Activated T-helper 17 cell treated with anti-CD3 and anti-CD28 coated beads, Interleukin-2, amount 50 U/mL, for 72 hours (primary cell): ENCODE data around the gene TPCN2. TPM values are rescaled to one million over a fixed set of nuclear protein-coding genes. Genes with fewer than 3 reads are reported as not detected.

ENCODE experiments used
- ATAC-seq: fragments of 150-1000 bp; cut with Tn5 transposase; replicated peaks from 2 replicates; pipeline ENCODE4 v1.10.0; 2021; ENCODE audit warnings: mild to moderate bottlenecking, moderate library complexity
- H3K27ac Mint-ChIP-seq: one replicate; pipeline ENCODE4 v1.8.0; 2022; ENCODE audit warnings: mixed read lengths
- H3K27me3 Mint-ChIP-seq: one replicate; pipeline ENCODE4 v1.8.0; 2022; ENCODE audit warnings: mixed read lengths
- H3K36me3 Mint-ChIP-seq: one replicate; pipeline ENCODE4 v1.8.0; 2022; ENCODE audit warnings: low read depth, mild to moderate bottlenecking, mixed read lengths
- H3K4me1 Mint-ChIP-seq: one replicate; pipeline ENCODE4 v1.8.0; 2022; ENCODE audit warnings: mixed read lengths
- H3K4me3 Mint-ChIP-seq: one replicate; pipeline ENCODE4 v1.8.0; 2022; ENCODE audit warnings: mild to moderate bottlenecking, mixed read lengths
- H3K9me3 Mint-ChIP-seq: one replicate; pipeline ENCODE4 v1.8.0; 2022; ENCODE audit warnings: mixed read lengths
- total RNA-seq, 2 donors: library from RNA; stranded (reverse); gene quantifications; one replicate each; pipeline ENCODE4 v1.2.3, GENCODE V29; 2022

The TPCN2 gene
- total RNA-seq, 2 donors from 2014 or later = 12.8 to 15.9 TPM

GRCh38 chr11:69115586-69116560 lies 67.1 kb downstream of the TPCN2 start:
- Mint-ChIP-seq H3K9me3 (no peaks in the 10 kb centered on the region), H3K4me3 (no peak overlapping the region), H3K36me3 (no peaks in the 10 kb centered on the region), H3K27me3 (no peaks in the 10 kb centered on the region), H3K4me1 (no peaks in the 10 kb centered on the region), H3K27ac (no peak overlapping the region)
- no peak for ATAC-seq

- Mint-ChIP-seq H3K4me1 (no peaks in the 10 kb centered on the region), H3K36me3 (no peaks in the 10 kb centered on the region), H3K27me3 (no peaks in the 10 kb centered on the region), H3K27ac (no peak overlapping the region), H3K9me3 (no peaks in the 10 kb centered on the region), H3K4me3 (no peak overlapping the region)
- no peak for ATAC-seq
Observed at GRCh38 chr11:69116671-69117070, 67.9 kb downstream of the TPCN2 start.

GRCh38 chr11:69119190-69119589 lies 70.5 kb downstream of the TPCN2 start:
- Mint-ChIP-seq H3K9me3 (no peaks in the 10 kb centered on the region), H3K4me1 (peaks cover 6% of the 10 kb centered on the region), H3K27me3 (no peaks in the 10 kb centered on the region), H3K4me3 (no peak overlapping the region), H3K27ac (no peak overlapping the region), H3K36me3 (no peaks in the 10 kb centered on the region)
- ATAC-seq = no peak

DNA sequence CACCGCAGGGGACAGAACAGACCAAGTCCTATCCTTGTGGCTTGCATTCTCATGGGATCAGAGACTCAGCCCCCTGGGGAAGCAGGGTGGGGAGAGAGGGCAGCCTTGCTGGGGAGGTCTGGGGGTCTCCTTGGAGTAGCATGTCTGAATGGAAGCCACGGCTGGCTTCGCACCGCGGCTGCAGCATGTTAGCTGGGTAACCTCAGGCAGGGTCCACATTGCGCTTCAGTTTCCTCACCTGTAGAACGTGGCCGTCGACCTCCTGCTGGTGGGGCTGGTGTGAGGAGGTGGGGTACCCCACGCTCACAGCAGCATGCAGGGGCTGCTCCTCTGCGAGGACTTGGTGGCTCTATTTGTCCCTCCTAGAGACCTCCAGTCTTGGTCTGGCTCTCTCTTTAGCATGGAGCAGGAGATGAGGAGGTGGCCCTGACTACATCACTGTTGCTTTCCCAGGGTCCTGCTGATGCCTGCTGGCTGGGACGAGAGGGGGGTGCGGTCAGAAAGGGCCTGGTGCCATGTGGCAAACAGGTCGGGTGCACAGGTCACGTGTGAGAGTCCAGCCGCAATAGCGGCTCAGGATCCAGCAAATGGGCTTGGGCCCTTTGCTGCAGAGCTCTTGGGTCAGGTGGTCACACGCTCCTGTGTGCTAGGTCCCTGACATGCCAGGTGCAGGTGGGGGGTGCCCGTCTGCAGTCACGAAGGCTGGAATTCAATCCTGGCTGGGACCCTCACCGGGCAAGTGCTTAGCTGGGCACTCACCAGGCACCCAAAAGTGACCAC lies 71.6 kb downstream of the TPCN2 start:
- H3K4me1 Mint-ChIP-seq = peaks cover 11% of the 10 kb centered on the region
- H3K27ac Mint-ChIP-seq = no peak overlapping the region
- no peak overlapping the region for H3K4me3 Mint-ChIP-seq
- no peak for ATAC-seq
- H3K36me3 Mint-ChIP-seq = no peaks in the 10 kb centered on the region
- H3K27me3 Mint-ChIP-seq = no peaks in the 10 kb centered on the region
- H3K9me3 Mint-ChIP-seq = no peaks in the 10 kb centered on the region

- no peak for ATAC-seq
- Mint-ChIP-seq H3K36me3 (no peaks in the 10 kb centered on the region), H3K27me3 (no peaks in the 10 kb centered on the region), H3K4me1 (peaks cover 11% of the 10 kb centered on the region), H3K9me3 (no peaks in the 10 kb centered on the region), H3K4me3 (no peak overlapping the region), H3K27ac (no peak overlapping the region)
Observed at GRCh38 chr11:69121021-69121420, 72.3 kb downstream of the TPCN2 start.

DNA sequence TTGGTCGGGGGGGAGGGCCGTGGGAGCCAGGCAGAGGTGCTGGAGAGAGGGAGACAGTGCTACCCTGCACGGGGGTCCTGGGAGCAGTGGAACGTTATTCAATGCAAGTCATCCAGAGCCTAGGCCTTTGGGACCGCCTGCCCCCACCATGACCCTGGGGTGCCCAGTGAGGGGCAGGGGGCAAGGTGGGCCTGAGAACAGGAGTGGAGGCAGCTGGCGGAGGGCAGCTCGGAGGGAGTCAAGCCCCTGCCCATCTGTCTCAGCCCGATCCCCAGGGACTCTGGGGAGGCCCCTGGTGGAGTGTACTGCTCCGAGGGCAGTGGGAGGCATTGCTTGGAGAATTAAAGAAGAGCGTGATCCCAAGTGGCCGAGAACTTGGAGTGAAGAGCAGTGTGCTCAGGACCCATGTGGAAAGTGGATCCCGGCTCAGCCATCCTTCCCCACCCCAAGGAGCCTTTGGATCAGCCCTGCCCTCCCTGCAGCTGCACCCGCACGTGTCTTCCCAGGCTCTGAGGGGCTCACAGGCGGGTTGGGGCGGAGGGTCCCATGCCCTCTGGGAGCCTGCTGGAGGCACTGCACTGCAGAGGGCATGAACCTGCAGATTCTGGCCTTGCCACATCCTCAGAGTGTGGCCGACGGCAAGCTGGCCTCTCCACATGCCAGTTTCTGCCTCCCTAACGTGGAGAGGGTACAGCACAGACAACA lies 73.0 kb downstream of the TPCN2 start:
- H3K4me3 Mint-ChIP-seq = peak overlapping the region; percentile 46
- H3K27ac Mint-ChIP-seq = no peak overlapping the region
- ATAC-seq = no peak

GRCh38 chr11:69122326-69122629 lies 73.5 kb downstream of the TPCN2 start:
- H3K4me1 Mint-ChIP-seq = peaks cover 11% of the 10 kb centered on the region
- H3K27me3 Mint-ChIP-seq = no peaks in the 10 kb centered on the region
- H3K9me3 Mint-ChIP-seq = no peaks in the 10 kb centered on the region
- no peak overlapping the region for H3K27ac Mint-ChIP-seq
- H3K4me3 Mint-ChIP-seq = peak overlapping the region; percentile 46
- no peaks in the 10 kb centered on the region for H3K36me3 Mint-ChIP-seq
- ATAC-seq = no peak

More for the DNA sequence above, 73.0 kb downstream of the TPCN2 start:
- H3K4me1 Mint-ChIP-seq = peaks cover 11% of the 10 kb centered on the region
- H3K27me3 Mint-ChIP-seq = no peaks in the 10 kb centered on the region
- no peaks in the 10 kb centered on the region for H3K9me3 Mint-ChIP-seq
- H3K36me3 Mint-ChIP-seq = no peaks in the 10 kb centered on the region

- H3K4me3 Mint-ChIP-seq = peak overlapping the region; percentile 46
- no peaks in the 10 kb centered on the region for H3K27me3 Mint-ChIP-seq
- no peaks in the 10 kb centered on the region for H3K9me3 Mint-ChIP-seq
Observed at GRCh38 chr11:69122630-69123431, 74.1 kb downstream of the TPCN2 start.

GRCh38 chr11:69123593-69124545 lies 75.1 kb downstream of the TPCN2 start:
- Mint-ChIP-seq H3K27ac (peak overlapping the region; percentile 8), H3K27me3 (no peaks in the 10 kb centered on the region), H3K36me3 (no peaks in the 10 kb centered on the region), H3K9me3 (peaks cover under 1% of the 10 kb centered on the region), H3K4me3 (peak overlapping the region; percentile 30), H3K4me1 (peaks cover 11% of the 10 kb centered on the region)
- ATAC-seq = peak; percentile 5

More at GRCh38 chr11:69122630-69123431, 74.1 kb downstream of the TPCN2 start:
- Mint-ChIP-seq H3K27ac (no peak overlapping the region), H3K36me3 (no peaks in the 10 kb centered on the region), H3K4me1 (peaks cover 11% of the 10 kb centered on the region)
- ATAC-seq = peak; percentile 88

DNA sequence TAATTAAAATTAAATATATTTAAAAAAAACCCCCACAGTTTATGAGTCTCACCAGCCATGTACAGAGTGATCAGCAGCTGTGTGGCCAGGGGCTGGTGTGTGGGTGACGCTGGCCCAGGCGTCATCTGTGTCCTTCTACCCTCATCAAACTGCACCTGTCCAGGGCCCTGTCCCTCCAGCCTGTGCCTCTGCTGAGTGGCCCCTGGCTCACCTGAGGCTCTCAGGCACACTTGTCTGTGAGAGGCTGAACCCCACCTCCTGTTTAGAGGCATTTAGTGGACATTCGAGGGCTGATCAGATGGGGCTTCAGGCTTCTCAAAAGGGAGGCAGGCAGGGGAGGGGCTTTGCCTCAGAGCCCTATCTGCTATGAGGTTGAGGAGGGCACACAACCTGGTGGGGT lies 77.1 kb downstream of the TPCN2 start:
- Mint-ChIP-seq H3K4me1 (peaks cover 11% of the 10 kb centered on the region), H3K4me3 (no peak overlapping the region), H3K27ac (no peak overlapping the region), H3K36me3 (no peaks in the 10 kb centered on the region), H3K9me3 (peaks cover 4% of the 10 kb centered on the region), H3K27me3 (no peaks in the 10 kb centered on the region)
- ATAC-seq = no peak

GRCh38 chr11:69126286-69126685 lies 77.6 kb downstream of the TPCN2 start:
- no peak for ATAC-seq
- Mint-ChIP-seq H3K9me3 (peaks cover 4% of the 10 kb centered on the region), H3K36me3 (no peaks in the 10 kb centered on the region), H3K27ac (no peak overlapping the region), H3K4me1 (peaks cover 11% of the 10 kb centered on the region), H3K27me3 (no peaks in the 10 kb centered on the region), H3K4me3 (no peak overlapping the region)

DNA sequence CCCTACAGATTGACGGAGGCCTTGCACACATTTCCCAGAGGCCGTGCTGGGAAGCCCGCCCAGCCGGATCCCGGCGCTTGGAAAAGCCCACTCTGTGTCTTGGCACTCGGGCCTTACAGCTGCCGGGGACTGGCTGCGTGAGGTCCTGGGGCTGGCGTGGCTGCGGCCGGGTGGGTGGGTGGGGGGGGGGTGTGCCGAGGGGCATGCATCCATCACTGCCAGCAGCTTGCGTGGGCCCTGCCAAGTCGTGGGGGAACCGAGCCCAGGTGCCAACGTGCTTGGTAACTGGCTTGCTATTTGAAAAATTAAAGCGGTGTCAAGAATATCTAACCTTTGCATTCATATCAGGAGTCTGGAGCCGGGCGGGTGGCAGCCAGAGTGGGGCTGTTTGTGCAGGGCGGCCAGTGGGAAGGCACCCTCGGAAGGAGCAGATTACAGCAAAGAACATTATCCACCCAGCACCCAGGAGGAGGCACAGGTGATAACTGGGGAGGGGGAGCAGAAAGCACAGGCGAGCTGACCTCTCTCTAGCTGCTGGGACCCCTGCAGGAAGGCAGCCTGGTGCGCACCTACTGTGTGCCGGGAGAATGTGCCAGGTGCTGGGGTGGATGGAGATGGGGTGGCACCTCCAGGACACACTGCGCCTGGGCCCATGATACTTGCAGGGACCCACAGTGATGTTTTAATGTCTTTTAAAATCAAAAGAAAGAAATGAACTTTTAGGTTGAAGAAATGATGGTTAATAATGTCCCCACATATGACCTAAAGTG lies 78.5 kb downstream of the TPCN2 start:
- Mint-ChIP-seq H3K27me3 (no peaks in the 10 kb centered on the region), H3K4me3 (no peak overlapping the region), H3K9me3 (peaks cover 4% of the 10 kb centered on the region), H3K36me3 (no peaks in the 10 kb centered on the region), H3K4me1 (peaks cover 11% of the 10 kb centered on the region), H3K27ac (no peak overlapping the region)
- no peak for ATAC-seq
